ENCODE data around the gene ASAP3. TPM values are rescaled to one million over a fixed set of nuclear protein-coding genes. Genes with fewer than 3 reads are reported as not detected.

ASAP3 gene
- total and polyA plus RNA-seq, 2 of the 4 experiments (the other 2 are of a cell fraction): 18.6 to 18.8 TPM

GRCh38 chr1:23506376-23507107 is 22.6 kb upstream of the ASAP3 start:
- H2BK20ac ChIP-seq (ENCODE audit: low read depth, low read length): no peak overlapping the region
- TF ChIP-seq POLR2A (IDR thresholded peaks at IDR 0.05; ENCODE audit: low read depth, low read length) (no peak), CEBPB (IDR thresholded peaks at IDR 0.05; ENCODE audit: low read depth, low read length) (no peak), NFE2L2 (IDR thresholded peaks at IDR 0.05; ENCODE audit: low read depth, low read length) (no peak), RCOR1 (IDR thresholded peaks at IDR 0.05; ENCODE audit: insufficient replicate concordance, low read length) (no peak), RFX5 (IDR thresholded peaks at IDR 0.05; ENCODE audit: low read depth, low read length) (no peak), MAZ (IDR thresholded peaks at IDR 0.05; ENCODE audit: borderline replicate concordance, low read depth, low read length) (no peak)
- no peak overlapping the region for H3K18ac ChIP-seq (ENCODE audit: low read depth, low read length)
- ATAC-seq (ENCODE audit: low read depth): no peak
- H3K27ac ChIP-seq (ENCODE audit: insufficient read depth, low read length): no peak overlapping the region
- no TSS peak for BruUV-seq (replicated peaks)
- H3K9me3 ChIP-seq (ENCODE audit: control insufficient read depth, insufficient read depth, low read length): no peaks in the 10 kb centered on the region
- H3K14ac ChIP-seq (replicated peaks; ENCODE audit: low read depth, low read length): no peak overlapping the region
- CTCF ChIA-PET: interaction anchor here (1.9 kb wide), 1 partner anchor 9 kb away, joined by 7 read pairs; no protein-coding TSS in a partner anchor
- dilution Hi-C loops (cut with HindIII; ENCODE audit: low sequenced_read_pairs, unreplicated experiment): no loop called here
- H4K5ac ChIP-seq (ENCODE audit: low read depth, low read length): no peak overlapping the region
- no peak overlapping the region for H2AFZ ChIP-seq (replicated peaks; ENCODE audit: low read length, poor library complexity)
- no peaks in the 10 kb centered on the region for H3K9me1 ChIP-seq (ENCODE audit: insufficient read depth, low read length)
- no peak overlapping the region for H2AK9ac ChIP-seq (replicated peaks; ENCODE audit: low read depth, low read length, poor library complexity)
- 94% methylated on average over 6 of the region's 13 CpGs; no CpG with 5 or more reads in 1 of the 2 experiments for WGBS, 2 experiments (ENCODE audit: extremely low coverage in 2 of 2, insufficient read length in 1 of 2)
- H3K23ac ChIP-seq (ENCODE audit: low read depth, low read length): no peak overlapping the region
- H3K4me2 ChIP-seq (ENCODE audit: low read depth, low read length): no peak overlapping the region
- no peak overlapping the region for H2AK5ac ChIP-seq (ENCODE audit: low read depth, low read length)
- POLR2A ChIA-PET (ENCODE audit: unreplicated experiment): no interaction called here
- DNase-seq: no peak
- no peak overlapping the region for H4K8ac ChIP-seq (ENCODE audit: low read depth in 2 of 2, low read length in 2 of 2)
- in situ Hi-C loops (cut with MboI; ENCODE audit: low sequenced_read_pairs): no loop called here
- no peak overlapping the region for H3K9ac ChIP-seq (ENCODE audit: low read depth, low read length)
- no peak overlapping the region for H3K56ac ChIP-seq (ENCODE audit: extremely low read depth, insufficient read depth, low read length)
- H3K36me3 ChIP-seq (ENCODE audit: control insufficient read depth, insufficient read depth, low read length): peaks cover 2% of the 10 kb centered on the region; the same call in 1 of the 2 replicates
- no peak overlapping the region for H3K4ac ChIP-seq (ENCODE audit: low read depth, low read length)
- no peak overlapping the region for H2BK15ac ChIP-seq (ENCODE audit: low read depth, low read length)
- no peak overlapping the region for H2BK120ac ChIP-seq (ENCODE audit: low read depth, low read length)
- H4K20me1 ChIP-seq (ENCODE audit: insufficient read depth, low read length): no peaks in the 10 kb centered on the region
- no peak overlapping the region for H4K91ac ChIP-seq (ENCODE audit: insufficient read depth, low read depth, low read length)
- intact Hi-C loops (cut with micrococcal nuclease): no loop called here
- no peaks in the 10 kb centered on the region for H3K4me1 ChIP-seq (ENCODE audit: control insufficient read depth, insufficient read depth, low read length)
- no peaks in the 10 kb centered on the region for H3K79me1 ChIP-seq (ENCODE audit: low read depth in 1 of 2, low read length in 2 of 2)
- H3K4me3 ChIP-seq (ENCODE audit: insufficient read depth, low read depth, low read length): no peak overlapping the region
- H3K27me3 ChIP-seq (ENCODE audit: control insufficient read depth, insufficient read depth, low read length): no peaks in the 10 kb centered on the region
- no peak overlapping the region for H2BK5ac ChIP-seq (ENCODE audit: low read depth, low read length, poor library complexity, severe bottlenecking)
